ENCODE data around the gene NABP2.
A peak's percentile ranks its signal among the peaks of the same experiment; 100 is the strongest.
"Not testable (repeated sequence)": the region's sequence is repeated elsewhere in the genome, so short reads cannot be mapped to it uniquely, and the experiment has no call there.

NABP2 gene

GRCh38 chr12:56261503-56262232 is 37.5 kb downstream of the NABP2 start:
- 0 out of 2 replicates have a peak overlapping the region, but pooled peaks have one; percentile 10 for H3K27ac ChIP-seq
- no peak for TF ChIP-seq CTCF (IDR thresholded peaks at IDR 0.05)
- TF ChIP-seq ZFX (IDR thresholded peaks at IDR 0.05; ENCODE audit: borderline replicate concordance): no peak

GRCh38 chr12:56262955-56263354 is 38.8 kb downstream of the NABP2 start:
- not testable (repeated sequence) for H3K27ac ChIP-seq
- TF ChIP-seq CTCF (IDR thresholded peaks at IDR 0.05): peak; percentile 58

- H3K27ac ChIP-seq: peak overlapping the region; percentile 83
These were observed 42.0 kb downstream of the NABP2 start for GRCh38 chr12:56266068-56266692.

- TF ChIP-seq ZFX (IDR thresholded peaks at IDR 0.05; ENCODE audit: borderline replicate concordance) (no peak), CTCF (IDR thresholded peaks at IDR 0.05) (peak; percentile 86)
- H3K27ac ChIP-seq: peak within 1 kb of the TSS; percentile 83
These were observed 42.7 kb downstream of the NABP2 start, which contains the start of gene COQ10A for GRCh38 chr12:56266693-56267442. COQ10A (plus strand) TSS chr12:56266942; CDS start chr12:56267119, 177 bp downstream.

- H3K27ac ChIP-seq: peak overlapping the region; percentile 83
- TF ChIP-seq CTCF (IDR thresholded peaks at IDR 0.05): no peak
- TF ChIP-seq ZFX (IDR thresholded peaks at IDR 0.05; ENCODE audit: borderline replicate concordance): no peak
These were observed 43.4 kb downstream of the NABP2 start for GRCh38 chr12:56267443-56268071.

GRCh38 chr12:56271031-56271430 is 46.9 kb downstream of the NABP2 start:
- H3K27ac ChIP-seq: peak overlapping the region; percentile 83
- TF ChIP-seq ZFX (IDR thresholded peaks at IDR 0.05; ENCODE audit: borderline replicate concordance) (no peak), CTCF (IDR thresholded peaks at IDR 0.05) (peak; percentile 69)

- not testable (repeated sequence) for H3K27ac ChIP-seq
These were observed 48.3 kb downstream of the NABP2 start for GRCh38 chr12:56272468-56272867.

GRCh38 chr12:56274299-56274698 is 50.2 kb downstream of the NABP2 start:
- H3K27ac ChIP-seq: no peak overlapping the region
- TF ChIP-seq CTCF (IDR thresholded peaks at IDR 0.05): no peak
- TF ChIP-seq ZFX (IDR thresholded peaks at IDR 0.05; ENCODE audit: borderline replicate concordance): no peak

All from 22Rv1 (cell line).